AG20443 (cell line): ENCODE results near the gene C10orf95.
"Not testable (repeated sequence)": the region's sequence is repeated elsewhere in the genome, so short reads cannot be mapped to it uniquely, and the experiment has no call there.

Experiments
- DNase-seq: peaks from one replicate; pipeline ENCODE4 v3.0.0; 2012; ENCODE audit warnings: low spot score, mixed read lengths

Gene C10orf95

GRCh38 chr10:102465466-102465865 is 14.1 kb upstream of the C10orf95 start:
- DNase-seq: no peak

DNA sequence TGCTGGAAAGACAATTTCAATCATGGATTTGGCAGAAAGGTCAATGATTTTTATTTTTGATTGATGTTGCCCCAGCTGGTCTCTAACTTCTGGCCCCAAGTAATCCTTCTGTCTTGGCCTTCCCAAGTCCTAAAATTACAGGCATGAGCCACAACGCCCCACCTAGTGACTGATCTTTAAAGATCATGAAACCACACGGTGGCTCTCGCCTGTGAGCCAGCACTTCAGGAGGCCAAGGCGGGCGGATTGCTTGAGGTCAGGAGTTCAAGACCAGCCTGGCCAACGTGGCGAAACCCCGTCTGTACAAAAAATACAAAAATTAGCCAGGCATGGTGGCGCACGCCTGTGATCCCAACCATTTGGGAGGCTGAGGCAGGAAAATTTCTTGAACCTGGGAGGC is 12.6 kb upstream of the C10orf95 start:
- DNase-seq: no peak

GRCh38 chr10:102462512-102463054 is 11.2 kb upstream of the C10orf95 start:
- DNase-seq: no peak

- peak; percentile 96 for DNase-seq
Measured at GRCh38 chr10:102461187-102462054, 10.1 kb upstream of the C10orf95 start.

DNA sequence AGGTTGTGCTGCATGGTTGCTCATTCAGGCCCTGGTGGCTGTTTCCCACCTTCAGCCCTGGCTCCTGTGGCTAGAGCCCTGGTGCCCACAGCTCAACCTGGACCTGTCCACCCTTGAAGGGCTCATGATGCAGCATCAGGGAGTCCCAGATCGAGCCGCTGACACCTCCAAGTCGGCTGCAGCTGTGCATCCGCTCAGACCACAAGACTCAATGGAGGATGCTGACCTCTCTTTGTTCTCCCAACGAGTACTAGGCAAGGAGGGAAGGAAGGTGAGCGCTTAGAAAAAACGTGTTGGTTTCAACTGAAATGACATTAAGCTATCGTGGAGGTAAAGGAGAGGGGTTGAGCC is 9.5 kb upstream of the C10orf95 start:
- DNase-seq: no peak

GRCh38 chr10:102458656-102459055 is 7.3 kb upstream of the C10orf95 start:
- DNase-seq: no peak

- DNase-seq: no peak
Measured at GRCh38 chr10:102457591-102458150, 6.3 kb upstream of the C10orf95 start.

- DNase-seq: peak; percentile 60
Measured at GRCh38 chr10:102455893-102456471, 4.6 kb upstream of the C10orf95 start.

DNA sequence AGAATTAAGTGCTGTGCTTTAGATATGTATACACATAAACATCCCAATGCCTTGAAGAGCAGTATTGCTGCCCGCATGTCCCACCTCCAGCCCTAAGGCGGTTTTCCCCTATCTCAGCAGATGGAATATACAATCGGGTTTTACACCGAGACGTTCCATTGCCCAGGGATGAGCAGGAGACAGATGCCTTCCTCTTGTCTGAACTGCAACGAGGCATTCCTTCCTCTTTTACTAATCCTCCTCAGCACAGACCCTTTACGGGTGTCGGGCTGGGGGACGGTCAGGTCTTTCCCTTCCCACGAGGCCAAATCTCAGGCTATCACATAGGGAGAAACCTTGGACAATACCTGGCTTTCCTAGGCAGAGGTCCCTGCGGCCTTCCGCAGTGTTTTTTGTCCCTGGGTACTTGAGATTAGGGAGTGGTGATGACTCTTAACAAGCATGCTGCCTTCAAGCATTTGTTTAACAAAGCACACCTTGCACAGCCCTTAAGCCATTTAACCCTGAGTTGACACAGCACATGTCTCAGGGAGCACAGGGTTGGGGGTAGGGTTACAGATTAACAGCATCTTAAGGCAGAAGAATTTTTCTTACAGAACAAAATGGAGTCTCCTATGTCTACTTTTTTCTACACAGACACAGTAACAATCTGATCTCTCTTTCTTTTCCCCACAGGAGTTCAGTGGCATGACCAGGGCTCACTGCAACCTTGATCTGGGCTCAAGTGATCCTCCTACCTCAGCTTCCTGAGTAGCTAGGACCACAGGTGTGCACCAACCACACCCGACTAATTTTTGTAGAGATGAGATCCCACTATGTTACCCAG is 3.5 kb upstream of the C10orf95 start:
- DNase-seq: not testable (repeated sequence)

GRCh38 chr10:102453502-102453901 is 2.2 kb upstream of the C10orf95 start:
- no peak for DNase-seq

GRCh38 chr10:102452672-102453340 is 1.5 kb upstream of the C10orf95 start:
- peak; percentile 71 for DNase-seq

DNA sequence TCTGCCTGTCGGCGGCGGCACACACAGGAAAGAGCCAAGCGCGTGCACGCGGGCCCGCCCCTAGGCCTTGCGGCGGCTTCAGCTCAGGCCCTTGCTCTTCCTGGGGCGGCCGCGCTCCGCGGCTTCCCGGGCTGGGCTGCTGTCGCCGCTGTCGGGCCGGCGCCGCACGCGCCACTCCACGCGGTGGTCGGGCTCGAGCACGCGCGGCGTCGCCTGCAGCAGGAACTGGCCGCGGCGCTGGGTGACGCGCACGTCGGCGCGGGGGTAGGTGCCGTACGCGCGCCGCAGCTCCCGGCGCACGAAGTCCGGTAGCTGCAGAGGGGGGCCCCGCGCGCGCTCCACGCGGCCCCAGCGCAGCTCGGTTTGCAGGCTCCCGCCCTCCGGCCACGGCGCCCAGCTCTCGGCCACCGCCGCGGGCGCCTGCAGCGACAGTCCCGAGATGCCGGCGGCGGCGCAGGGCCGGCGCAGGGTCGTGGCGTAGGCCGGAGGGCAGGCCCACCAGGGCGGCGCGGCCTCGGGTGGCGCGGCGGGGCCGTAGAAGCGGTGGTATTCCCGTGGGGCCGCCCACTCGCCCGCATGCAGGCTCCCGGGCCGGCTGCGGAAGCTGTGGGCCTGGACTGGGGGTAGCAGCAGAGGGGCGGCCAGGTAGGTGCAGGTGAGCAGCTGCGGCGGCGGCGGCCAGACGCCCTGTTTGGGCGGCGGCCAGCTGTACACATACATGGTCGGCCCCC is 804 bp downstream of the C10orf95 start:
- peak; percentile 94 for DNase-seq

DNA sequence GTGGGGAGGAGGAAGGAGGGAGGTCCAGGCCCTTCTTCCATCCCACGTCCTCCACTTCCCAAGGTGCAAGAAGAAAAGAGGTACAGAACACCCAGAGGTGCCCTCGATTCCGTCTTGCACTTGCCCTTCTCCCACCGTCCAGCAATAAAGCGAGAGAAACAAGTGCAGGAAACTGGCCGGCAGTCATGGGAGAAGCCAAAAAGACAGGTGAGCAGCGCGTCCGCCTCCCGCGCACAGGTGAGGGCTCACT is 1.3 kb downstream of the C10orf95 start:
- DNase-seq: no peak

DNA sequence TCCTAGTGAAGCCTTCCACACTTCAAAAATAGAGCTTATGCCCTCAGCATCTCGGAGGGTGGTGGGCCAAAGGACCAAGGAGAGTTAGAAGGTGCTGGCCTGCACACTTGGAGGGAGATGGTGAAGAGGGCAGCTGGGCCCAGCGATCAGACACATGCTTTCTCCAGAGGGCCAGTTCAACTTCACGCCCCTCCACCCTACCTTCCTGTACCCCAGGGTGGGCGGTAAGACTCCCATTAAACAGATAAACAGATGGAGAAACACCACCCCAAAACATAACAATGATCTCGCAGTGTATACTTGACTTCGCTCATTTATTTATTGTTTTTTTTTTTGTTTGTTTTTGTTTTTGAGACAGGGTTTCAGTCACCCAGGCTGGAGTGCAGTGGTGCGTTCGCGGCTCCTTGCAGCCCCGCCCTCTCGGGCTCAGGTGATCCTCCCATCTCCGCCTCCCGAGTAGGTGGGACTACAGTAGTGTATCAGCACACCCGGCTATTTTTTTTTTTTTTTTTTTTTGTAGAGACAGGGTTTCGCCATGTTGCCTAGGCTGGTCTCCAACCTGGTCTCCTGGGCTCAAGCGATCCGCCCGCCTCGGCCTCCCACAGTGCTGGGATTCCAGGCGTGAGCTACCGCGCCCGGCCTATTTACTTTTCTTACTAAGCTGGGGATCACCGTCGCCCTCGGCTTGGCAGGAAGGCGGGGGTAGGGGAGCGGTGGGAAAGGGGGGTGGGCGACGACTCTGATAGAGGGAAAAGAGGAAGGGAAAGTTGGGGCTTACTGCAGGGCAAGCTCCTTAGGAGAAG is 1.8 kb downstream of the C10orf95 start:
- DNase-seq: no peak

- DNase-seq: no peak
Measured at GRCh38 chr10:102444851-102445250, 6.5 kb downstream of the C10orf95 start.

DNA sequence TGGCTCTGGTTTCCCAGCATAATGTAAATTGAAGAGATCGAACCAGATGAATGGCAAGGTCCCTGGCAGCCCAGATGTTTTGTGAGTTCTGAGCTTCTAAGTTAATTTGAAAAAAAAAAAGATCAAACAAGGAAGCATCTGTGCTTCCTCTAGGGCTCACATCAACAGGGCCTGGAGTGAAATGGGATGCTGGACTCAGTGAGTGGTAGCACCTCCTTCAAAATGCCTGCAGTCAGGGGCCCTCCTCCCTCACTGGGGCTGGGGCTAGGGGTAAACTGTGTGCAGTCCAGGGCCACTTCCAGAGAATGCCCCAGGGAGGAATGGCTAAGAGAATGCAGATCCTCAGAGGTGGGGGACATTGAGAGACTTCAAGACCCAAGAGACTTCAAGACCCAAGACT is 13.0 kb downstream of the C10orf95 start:
- DNase-seq: no peak

- DNase-seq: no peak
Measured at GRCh38 chr10:102437515-102437914, 13.8 kb downstream of the C10orf95 start.

DNA sequence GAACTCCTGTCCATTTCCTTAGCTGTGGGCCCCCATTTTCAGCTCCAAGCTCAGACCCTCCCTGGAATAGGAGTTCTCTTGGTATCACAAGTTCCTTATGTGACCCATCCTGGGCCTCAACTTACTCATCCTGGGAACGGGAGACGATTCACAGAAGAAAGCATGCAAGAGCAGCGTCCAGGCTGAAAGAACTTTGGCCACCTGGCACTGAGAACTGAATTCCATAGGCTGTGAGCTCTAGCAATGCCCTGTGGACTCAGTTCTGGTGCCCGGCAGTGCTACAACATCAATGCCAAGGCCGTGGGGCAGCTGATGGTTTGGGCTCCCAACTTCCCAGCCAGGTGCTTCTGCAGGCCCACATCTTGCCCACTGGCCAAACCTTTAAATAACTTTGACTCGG is 15.0 kb downstream of the C10orf95 start:
- no peak for DNase-seq

DNA sequence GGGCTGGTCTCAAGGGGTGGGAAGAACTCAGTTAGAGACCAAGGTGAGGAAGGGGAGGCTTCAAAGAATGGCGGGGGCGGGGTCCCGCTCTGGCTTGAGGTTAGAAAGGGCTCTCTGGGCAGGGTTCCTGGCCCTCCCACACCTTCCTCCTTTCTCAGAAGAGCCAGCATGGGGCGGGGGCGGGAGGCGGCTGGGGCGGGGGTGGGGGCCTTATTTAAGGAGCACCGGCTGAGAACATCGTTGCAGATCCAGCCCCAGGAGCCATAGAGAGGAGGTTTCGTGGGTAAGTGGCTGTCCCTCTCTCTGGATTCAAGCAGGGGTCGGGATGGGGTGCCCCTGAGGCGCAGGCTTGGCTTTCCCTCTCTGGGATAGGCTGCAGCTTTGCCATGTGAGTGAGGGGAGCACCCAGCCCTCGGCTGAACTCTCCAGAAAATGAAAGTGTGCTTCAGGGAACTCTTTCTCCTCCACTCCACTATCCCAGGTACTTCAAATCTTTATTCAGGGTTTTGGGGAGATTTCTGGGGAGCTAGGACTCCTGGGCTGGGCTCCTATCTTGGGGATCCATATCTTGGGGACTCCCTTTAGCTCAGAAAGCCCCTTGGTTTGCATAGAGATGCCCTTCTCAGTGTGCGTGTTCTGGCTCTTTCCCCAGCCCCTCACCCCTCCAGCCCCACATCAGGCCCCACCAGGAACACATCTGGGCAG is 15.7 kb downstream of the C10orf95 start:
- no peak for DNase-seq

- DNase-seq: no peak
Measured at GRCh38 chr10:102435133-102435497, 16.2 kb downstream of the C10orf95 start.
